ENCODE measurements around the gene PPP2R5E. TPM values are rescaled to one million over a fixed set of nuclear protein-coding genes. Genes with fewer than 3 reads are reported as not detected.

The PPP2R5E gene
- total RNA-seq, 2 donors from 2014 or later, result 17.3 to 18.7 TPM

DNA sequence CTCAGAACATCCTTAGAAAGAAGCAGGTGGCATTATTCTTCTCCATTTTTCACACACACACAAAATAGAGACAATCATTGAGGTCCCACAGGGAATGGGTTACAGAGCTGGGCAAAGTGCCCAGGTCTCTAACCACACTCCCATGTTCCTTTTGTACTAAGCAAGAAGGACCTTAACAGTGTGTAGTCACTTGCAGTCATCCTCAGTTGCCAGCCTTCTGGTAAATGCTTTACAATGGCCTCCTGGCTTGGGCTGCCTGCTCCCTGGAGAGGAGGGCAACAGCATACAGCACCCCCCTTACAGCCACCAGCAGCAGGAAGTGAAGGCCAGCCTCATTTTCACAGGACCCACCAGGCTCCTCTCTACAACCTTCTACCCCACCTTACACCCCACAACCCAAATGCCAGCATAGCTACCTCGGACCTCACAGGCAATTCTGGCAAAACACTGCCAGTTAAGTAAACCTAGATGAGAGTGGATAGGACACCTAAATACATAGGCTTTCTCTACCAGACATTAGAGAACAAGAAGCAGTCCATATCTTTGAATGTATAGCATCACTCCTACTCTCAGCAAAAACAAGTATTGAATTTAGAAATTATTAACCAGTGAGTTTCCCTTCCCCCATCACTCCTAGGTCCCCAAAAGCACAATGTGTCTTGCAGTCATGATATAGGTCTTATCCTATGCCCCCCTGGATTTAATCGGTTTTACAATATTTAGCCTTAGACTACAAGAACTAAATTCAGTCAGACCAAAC lies 88.1 kb downstream of the PPP2R5E start:
- DNase-seq (ENCODE audit: low spot score), result no peak
- Histone ChIP-seq H3K4me3 (no peak overlapping the region), H3K4me1 (peaks cover 0 to 13% of the 10 kb centered on the region in 2 donors)

DNA sequence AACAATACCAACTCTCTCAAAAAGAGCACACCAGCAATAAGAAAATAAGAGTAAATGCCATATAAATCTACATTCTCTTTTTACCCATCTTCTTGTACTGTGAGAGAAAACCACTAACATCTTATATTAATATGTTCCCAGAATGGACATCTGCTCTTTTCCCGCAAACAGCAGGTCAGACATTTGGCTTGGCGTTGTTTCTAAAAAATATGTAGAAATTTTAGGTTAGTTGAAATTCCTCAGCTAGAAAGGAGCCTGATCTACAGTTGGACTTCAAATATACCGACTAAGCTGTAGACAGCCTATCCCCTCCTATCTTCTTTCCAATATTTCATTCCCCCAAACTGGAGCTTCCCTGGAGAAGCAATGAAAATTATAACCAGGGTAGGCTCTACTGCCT lies 88.7 kb downstream of the PPP2R5E start:
- Histone ChIP-seq H3K4me1 (peaks cover 0 to 13% of the 10 kb centered on the region in 2 donors), H3K4me3 (no peak overlapping the region), H3K9me3 (no peaks in the 10 kb centered on the region), H3K36me3 (no peaks in the 10 kb centered on the region), H3K27me3 (no peaks in the 10 kb centered on the region), H3K27ac (no peak overlapping the region)
- DNase-seq (ENCODE audit: low spot score), result no peak
- TF ChIP-seq, protein P1, sequence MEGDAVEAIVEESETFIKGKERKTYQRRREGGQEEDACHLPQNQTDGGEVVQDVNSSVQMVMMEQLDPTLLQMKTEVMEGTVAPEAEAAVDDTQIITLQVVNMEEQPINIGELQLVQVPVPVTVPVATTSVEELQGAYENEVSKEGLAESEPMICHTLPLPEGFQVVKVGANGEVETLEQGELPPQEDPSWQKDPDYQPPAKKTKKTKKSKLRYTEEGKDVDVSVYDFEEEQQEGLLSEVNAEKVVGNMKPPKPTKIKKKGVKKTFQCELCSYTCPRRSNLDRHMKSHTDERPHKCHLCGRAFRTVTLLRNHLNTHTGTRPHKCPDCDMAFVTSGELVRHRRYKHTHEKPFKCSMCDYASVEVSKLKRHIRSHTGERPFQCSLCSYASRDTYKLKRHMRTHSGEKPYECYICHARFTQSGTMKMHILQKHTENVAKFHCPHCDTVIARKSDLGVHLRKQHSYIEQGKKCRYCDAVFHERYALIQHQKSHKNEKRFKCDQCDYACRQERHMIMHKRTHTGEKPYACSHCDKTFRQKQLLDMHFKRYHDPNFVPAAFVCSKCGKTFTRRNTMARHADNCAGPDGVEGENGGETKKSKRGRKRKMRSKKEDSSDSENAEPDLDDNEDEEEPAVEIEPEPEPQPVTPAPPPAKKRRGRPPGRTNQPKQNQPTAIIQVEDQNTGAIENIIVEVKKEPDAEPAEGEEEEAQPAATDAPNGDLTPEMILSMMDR (IDR thresholded peaks at IDR 0.05), result no peak

More for the DNA sequence above, 88.1 kb downstream of the PPP2R5E start:
- Histone ChIP-seq H3K36me3 (no peaks in the 10 kb centered on the region), H3K27me3 (no peaks in the 10 kb centered on the region), H3K27ac (no peak overlapping the region), H3K9me3 (no peaks in the 10 kb centered on the region)
- TF ChIP-seq, protein P1 (IDR thresholded peaks at IDR 0.05), result no peak

DNA sequence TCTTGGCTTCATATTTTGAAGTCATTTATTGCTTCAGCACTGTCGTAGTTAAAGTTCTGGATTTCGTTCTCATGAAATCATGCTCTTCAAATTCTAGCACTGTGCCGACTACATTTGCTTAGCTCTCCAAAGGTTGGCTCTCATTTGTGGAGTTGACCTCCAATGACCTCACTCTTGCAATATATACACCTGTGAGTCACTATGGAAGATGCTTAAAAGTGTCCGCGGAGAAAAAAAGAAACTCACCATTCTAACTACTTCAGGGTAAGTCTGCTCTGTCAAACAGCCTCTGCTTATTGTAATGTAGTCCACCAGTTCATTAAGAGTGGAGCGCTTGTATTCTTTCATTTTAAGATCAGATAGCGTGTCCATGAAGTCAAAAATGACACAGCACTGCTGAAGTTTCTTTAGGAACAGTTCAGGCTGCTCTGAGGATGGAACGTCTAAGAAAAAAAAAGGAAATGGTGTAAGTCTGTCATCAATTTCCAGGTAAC lies 89.7 kb downstream of the PPP2R5E start:
- Histone ChIP-seq H3K36me3 (no peaks in the 10 kb centered on the region), H3K27me3 (no peaks in the 10 kb centered on the region), H3K27ac (no peak overlapping the region), H3K9me3 (no peaks in the 10 kb centered on the region), H3K4me1 (peaks cover 0 to 13% of the 10 kb centered on the region in 2 donors), H3K4me3 (no peak overlapping the region)
- TF ChIP-seq, protein P1 (IDR thresholded peaks at IDR 0.05), result no peak
- no peak for DNase-seq (ENCODE audit: low spot score)

DNA sequence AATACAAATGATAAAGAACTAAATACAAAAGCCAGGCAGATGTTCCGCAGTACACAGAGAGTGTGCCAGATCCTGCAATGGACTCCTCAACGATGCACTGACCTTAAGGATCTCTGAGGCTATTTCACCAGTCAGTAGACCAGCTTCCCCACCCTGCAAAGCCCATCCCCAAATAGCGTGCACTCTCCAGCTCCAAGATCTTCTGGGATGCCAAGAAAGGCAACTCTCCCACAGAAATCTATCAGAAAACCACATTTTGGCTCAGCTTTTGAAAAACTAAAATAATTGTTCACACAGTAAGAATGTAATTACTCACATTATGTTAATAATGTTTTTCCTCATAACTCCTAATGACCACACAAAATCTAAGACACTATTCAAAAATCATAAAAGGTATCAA lies 90.4 kb downstream of the PPP2R5E start:
- TF ChIP-seq, protein P1 (IDR thresholded peaks at IDR 0.05), result no peak
- no peaks in the 10 kb centered on the region for H3K36me3 ChIP-seq
- H3K27me3 ChIP-seq, result no peaks in the 10 kb centered on the region
- no peak overlapping the region for H3K27ac ChIP-seq
- DNase-seq (ENCODE audit: low spot score), result no peak
- H3K4me1 ChIP-seq, result peaks cover 0 to 13% of the 10 kb centered on the region in 2 donors
- H3K9me3 ChIP-seq, result no peaks in the 10 kb centered on the region
- no peak overlapping the region for H3K4me3 ChIP-seq

DNA sequence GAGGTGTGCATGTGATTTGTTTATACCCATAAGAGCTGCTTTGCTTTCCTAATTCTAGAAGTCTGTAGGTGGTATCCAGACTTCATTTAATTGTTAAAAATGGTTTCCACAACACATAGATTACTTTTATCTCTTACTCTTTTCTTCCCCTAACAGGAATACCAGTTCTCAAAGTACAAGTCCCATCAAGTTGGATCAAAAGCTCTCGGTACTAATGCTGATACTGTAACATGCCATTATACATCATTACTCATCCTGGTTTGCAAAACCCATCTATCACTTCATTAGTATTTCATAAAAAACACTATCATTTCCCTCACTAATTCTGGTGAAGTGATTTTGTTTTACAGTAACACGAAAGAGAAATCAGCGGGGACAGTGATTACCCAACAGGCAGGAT lies 94.3 kb downstream of the PPP2R5E start:
- H3K27me3 ChIP-seq, result no peaks in the 10 kb centered on the region
- H3K4me3 ChIP-seq, result no peak overlapping the region
- H3K4me1 ChIP-seq, result peaks cover 0 to 12% of the 10 kb centered on the region in 2 donors
- H3K36me3 ChIP-seq, result no peaks in the 10 kb centered on the region
- no peak overlapping the region for H3K27ac ChIP-seq
- no peak for DNase-seq (ENCODE audit: low spot score)
- no peaks in the 10 kb centered on the region for H3K9me3 ChIP-seq
- TF ChIP-seq, protein P1 (IDR thresholded peaks at IDR 0.05), result no peak
